HK-2 (cell line): ENCODE results near the gene RASGEF1C.

ENCODE experiments used
- DNase-seq: peaks from one replicate; pipeline ENCODE4 v3.0.0-alpha.2; 2018; ENCODE audit not compliant: unreplicated experiment

The RASGEF1C gene

DNA sequence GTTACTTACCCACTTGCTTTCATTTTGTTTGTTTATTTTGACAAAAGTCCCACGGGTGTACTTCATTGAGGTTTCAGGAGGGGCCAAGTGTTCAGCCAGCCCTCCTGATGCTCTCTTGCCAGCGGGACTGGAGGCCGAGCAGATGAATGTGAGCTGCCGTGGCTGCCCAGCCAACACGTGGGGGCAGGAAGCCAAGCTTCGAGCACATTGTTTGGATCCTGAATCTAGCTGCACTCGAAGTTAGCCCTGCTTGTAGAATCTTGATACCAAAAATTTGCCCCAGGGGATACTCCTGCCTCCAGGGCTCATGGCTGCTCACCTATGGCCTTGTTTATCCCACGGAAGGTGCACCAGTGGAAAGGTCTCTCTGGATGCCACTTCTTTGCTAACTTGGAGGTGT is 49.3 kb downstream of the RASGEF1C start:
- no peak for DNase-seq

DNA sequence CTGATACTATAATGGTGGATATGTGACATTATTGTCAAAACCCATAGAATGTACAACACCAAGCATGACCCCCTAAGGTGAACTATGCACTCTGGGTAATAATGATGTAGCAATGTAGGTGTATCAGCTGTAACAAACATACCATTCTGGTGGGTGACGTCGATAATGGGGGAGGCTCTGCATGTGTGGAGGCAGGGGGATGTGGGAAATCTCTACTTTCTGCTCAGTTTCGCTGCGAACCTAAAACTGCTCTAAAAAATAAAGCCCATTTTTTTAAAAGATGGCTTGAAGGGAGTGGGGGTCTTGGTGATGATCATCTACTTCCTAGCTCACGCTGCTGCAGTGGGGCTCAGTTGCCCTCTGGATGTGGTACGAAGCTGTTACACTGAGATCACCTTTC is 51.1 kb downstream of the RASGEF1C start:
- DNase-seq, result no peak

- no peak for DNase-seq
Measured at GRCh38 chr5:180156141-180156540, 52.9 kb downstream of the RASGEF1C start.

GRCh38 chr5:180155365-180155926 is 53.6 kb downstream of the RASGEF1C start:
- DNase-seq, result no peak

- no peak for DNase-seq
Measured at GRCh38 chr5:180154821-180155364, 54.1 kb downstream of the RASGEF1C start.

DNA sequence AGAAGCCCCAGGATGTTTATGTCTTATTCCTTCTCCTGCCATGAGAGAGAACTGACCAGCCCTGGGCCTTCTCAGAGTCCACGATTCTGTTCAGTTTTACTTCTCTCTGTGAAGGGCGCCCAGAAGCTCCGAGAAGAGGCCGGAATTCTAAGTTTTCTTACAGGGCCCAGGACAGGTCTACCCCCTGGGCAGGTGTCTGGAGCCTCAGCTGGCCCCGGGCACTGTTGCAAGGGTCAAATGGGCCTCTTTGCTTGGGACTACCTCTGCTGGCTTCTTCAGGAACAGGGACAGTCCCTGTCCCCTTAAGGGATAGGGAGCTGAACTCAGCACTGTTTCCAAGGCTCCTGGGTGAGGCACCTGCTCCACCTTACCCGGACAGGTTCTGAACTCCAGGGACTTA is 55.0 kb downstream of the RASGEF1C start:
- no peak for DNase-seq

- no peak for DNase-seq
Measured at GRCh38 chr5:180153099-180153498, 55.9 kb downstream of the RASGEF1C start.

DNA sequence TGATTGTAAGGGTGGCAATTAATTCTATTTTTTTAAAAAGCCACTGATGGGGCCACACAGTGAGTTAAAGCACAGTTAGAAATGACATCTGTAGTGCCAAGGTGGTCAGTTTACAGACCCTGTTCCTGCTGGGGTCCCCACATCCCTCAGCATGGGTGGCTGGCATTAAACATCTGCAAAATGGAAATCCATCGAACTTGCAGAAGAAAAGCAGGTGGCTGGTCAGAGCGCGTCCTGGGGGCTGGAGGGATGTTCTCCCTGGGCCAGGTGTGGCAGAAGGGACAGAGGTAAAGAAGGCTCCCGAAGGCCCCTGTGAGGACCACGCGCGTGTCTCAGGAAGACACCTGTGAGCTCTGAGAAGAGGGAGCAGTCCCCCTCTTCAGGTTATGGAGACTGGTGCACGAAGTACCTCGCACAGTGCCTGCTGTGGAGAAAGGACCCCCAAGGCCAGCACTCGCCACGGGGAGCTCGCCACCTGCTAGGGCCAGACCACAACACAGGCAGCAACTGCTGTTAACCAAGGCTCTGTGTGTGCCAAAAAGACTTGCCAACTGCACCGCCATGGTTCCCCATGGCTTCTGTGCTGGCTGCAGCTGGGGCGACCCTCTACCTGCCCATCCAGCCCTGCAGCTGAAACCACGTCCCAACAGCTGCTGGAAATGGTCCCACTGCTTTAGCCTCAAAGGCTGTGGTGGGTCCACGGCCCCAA is 65.2 kb downstream of the RASGEF1C start:
- DNase-seq, result no peak

DNA sequence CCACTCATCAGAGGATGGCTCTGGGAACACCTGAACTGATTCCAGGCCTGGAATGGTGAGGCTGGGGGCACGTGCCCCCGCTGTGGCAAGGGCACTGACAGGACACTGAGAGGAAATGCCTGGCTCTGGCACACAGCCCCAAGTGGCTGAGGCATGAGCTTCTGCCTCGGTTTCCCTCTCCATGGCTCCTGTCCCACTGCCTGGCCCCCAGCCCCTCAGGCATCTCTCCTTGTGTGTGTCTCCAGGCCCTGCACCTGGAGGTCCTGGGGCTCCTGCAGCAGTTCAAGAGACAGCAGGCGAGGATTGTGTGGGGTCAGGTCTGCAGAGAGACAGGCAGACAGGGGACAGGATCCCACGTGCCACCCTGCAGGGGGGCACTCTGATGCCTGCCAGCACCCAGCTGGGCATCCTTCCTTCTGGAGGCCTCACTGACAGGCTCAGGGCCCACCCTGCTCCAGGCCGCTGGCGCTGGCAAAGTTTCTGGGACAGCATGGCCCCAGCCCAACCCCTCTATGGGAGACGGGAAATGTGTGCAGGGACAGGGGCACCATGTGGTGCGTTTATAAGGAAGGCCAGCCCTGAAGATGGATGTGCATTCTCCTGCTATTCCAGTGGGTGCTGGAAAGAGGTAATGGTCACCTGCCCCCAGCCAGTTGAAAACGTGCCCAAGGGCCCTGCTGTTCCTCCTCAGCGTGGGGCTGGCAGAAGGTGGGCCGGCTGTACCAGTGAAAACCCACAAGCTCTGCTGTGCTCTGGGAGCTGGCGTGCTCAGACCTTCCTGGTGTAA is 66.0 kb downstream of the RASGEF1C start:
- no peak for DNase-seq

- DNase-seq, result no peak
Measured at GRCh38 chr5:180142021-180142765, 66.8 kb downstream of the RASGEF1C start.

DNA sequence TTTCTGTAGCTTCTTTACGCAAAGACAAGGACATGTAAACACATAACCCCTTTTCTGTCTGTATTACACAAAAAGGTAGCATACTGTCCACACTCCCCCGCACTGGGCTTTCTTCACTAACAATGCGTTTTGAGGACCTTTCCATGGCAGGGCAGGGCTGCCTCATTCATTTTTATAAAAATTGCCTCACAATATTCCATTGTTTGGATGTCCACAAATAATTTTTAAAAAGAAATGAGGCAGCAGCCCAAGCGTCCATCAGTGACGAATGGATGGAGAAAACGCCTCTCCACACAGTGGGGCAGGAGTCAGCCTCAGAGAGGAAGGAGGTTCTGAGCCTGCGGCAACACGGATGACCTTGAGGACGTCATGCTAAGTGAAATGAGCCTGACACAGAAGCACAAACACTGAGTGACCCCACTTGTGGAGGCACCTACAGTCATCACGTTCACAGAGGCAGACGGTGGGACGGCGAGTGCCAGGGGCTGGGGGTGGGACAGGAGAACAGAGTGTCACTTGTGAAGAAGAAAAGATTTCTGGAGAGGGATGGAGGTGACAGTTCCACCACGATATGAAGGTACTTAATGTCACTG is 67.8 kb downstream of the RASGEF1C start:
- no peak for DNase-seq

- DNase-seq, result no peak
Measured at GRCh38 chr5:180140571-180140970, 68.4 kb downstream of the RASGEF1C start.

- no peak for DNase-seq
Measured at GRCh38 chr5:180140079-180140554, 68.9 kb downstream of the RASGEF1C start.

DNA sequence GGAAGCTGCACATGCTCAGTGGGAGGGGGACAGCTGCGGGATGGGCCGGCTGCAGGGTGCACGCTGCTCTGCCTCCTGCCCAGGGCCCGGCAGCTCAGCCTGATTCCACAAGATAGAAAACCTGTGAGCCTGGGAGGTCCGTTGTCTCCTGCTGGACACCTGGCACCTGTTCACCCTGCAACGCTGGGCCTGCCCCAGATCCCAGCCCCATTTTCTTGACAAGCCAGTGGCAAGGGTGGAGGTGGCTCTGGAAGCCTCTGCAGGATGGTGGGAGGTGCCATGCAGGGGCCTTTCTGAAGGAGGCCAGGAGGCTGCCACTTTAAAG is 69.3 kb downstream of the RASGEF1C start:
- no peak for DNase-seq

- DNase-seq, result no peak
Measured at GRCh38 chr5:180138976-180139730, 69.9 kb downstream of the RASGEF1C start.

- no peak for DNase-seq
Measured at GRCh38 chr5:180138214-180138975, 70.6 kb downstream of the RASGEF1C start.

- DNase-seq, result no peak
Measured at GRCh38 chr5:180137401-180138213, 71.4 kb downstream of the RASGEF1C start.

GRCh38 chr5:180136630-180137381 is 72.2 kb downstream of the RASGEF1C start:
- DNase-seq, result no peak
